Activated T-helper 2 cell treated with anti-CD3 and anti-CD28 coated beads, Interferon-gamma antibody, Interleukin-2, Interleukin-4, amounts not matched to agents 10 μg/mL and 5 μg/mL and 100 μg/mL, durations not matched to agents 14 hours and 24 hours and 36 hours (primary cell): ENCODE measurements around the gene COP1. TPM values are rescaled to one million over a fixed set of nuclear protein-coding genes. Genes with fewer than 3 reads are reported as not detected.
A peak's percentile ranks its signal among the peaks of the same experiment; 100 is the strongest.
"Not testable (repeated sequence)": the region's sequence is repeated elsewhere in the genome, so short reads cannot be mapped to it uniquely, and the experiment has no call there.

Source experiments
- DNase-seq: peaks from one replicate; pipeline ENCODE4 v3.0.0; 2021; ENCODE audit warnings: low spot score
- H3K27ac Mint-ChIP-seq: one replicate; pipeline ENCODE4 v1.8.0; 2021; ENCODE audit warnings: mixed read lengths
- H3K27me3 Mint-ChIP-seq: one replicate; pipeline ENCODE4 v1.8.0; 2021; ENCODE audit warnings: low read depth, mixed read lengths
- H3K36me3 Mint-ChIP-seq: one replicate; pipeline ENCODE4 v1.8.0; 2021; ENCODE audit warnings: low read depth, mixed read lengths
- H3K4me1 Mint-ChIP-seq: one replicate; pipeline ENCODE4 v1.8.0; 2021; ENCODE audit warnings: low read depth, mixed read lengths
- H3K4me3 Mint-ChIP-seq: one replicate; pipeline ENCODE4 v1.8.0; 2021; ENCODE audit warnings: low read depth, mild to moderate bottlenecking, moderate library complexity, mixed read lengths
- H3K9me3 Mint-ChIP-seq: one replicate; pipeline ENCODE4 v1.8.0; 2021; ENCODE audit warnings: mixed read lengths
- intact Hi-C: fragments of 100-400 bp; cut with micrococcal nuclease; formaldehyde crosslinking; loops from one replicate; pipeline ENCODE4 v1.15.1; 2023
- total RNA-seq: library from RNA; stranded (reverse); gene quantifications from 2 replicates; pipeline ENCODE4 v1.2.3, GENCODE V29; 2022

The COP1 gene
- total RNA-seq, 1 donor from 2014 or later: 47.5 TPM

- no peak overlapping the region for H3K4me3 Mint-ChIP-seq
- H3K4me1 Mint-ChIP-seq: peaks cover 3% of the 10 kb centered on the region
- H3K36me3 Mint-ChIP-seq: peaks cover 4% of the 10 kb centered on the region
- no peak overlapping the region for H3K27ac Mint-ChIP-seq
- intact Hi-C loops: no loop called here
- H3K9me3 Mint-ChIP-seq: no peaks in the 10 kb centered on the region
- peaks cover 9% of the 10 kb centered on the region for H3K27me3 Mint-ChIP-seq
- no peak for DNase-seq
These were observed 4.5 kb upstream of the COP1 start for GRCh38 chr1:176211396-176212165.

- DNase-seq: no peak
- peak overlapping the region; percentile 98 for H3K4me3 Mint-ChIP-seq
- peaks cover 19% of the 10 kb centered on the region for H3K4me1 Mint-ChIP-seq
- H3K27ac Mint-ChIP-seq: peak overlapping the region; percentile 100
- no peaks in the 10 kb centered on the region for H3K27me3 Mint-ChIP-seq
- no peaks in the 10 kb centered on the region for H3K9me3 Mint-ChIP-seq
- peaks cover 20% of the 10 kb centered on the region for H3K36me3 Mint-ChIP-seq
- intact Hi-C loops: no loop called here
These were observed 948 bp upstream of the COP1 start for GRCh38 chr1:176208034-176208433.

- Mint-ChIP-seq H3K36me3 (peaks cover 23% of the 10 kb centered on the region), H3K27ac (peak overlapping the region; percentile 95)
- no peak for DNase-seq
These were observed 803 bp downstream of the COP1 start for GRCh38 chr1:176206006-176206960.

GRCh38 chr1:176205332-176205914, 1.7 kb downstream of the COP1 start:
- Mint-ChIP-seq H3K9me3 (no peaks in the 10 kb centered on the region), H3K4me1 (peaks cover 27% of the 10 kb centered on the region), H3K4me3 (peak overlapping the region; percentile 99), H3K27me3 (no peaks in the 10 kb centered on the region), H3K27ac (peak overlapping the region; percentile 95), H3K36me3 (peaks cover 26% of the 10 kb centered on the region)
- no peak for DNase-seq
- intact Hi-C loops: loop anchor here (1.0 kb wide), 2 partner anchors 12 to 41 kb away; no protein-coding TSS in a partner anchor

More at GRCh38 chr1:176206006-176206960, 803 bp downstream of the COP1 start:
- no peaks in the 10 kb centered on the region for H3K9me3 Mint-ChIP-seq
- H3K4me1 Mint-ChIP-seq: peaks cover 25% of the 10 kb centered on the region
- intact Hi-C loops: no loop called here
- no peaks in the 10 kb centered on the region for H3K27me3 Mint-ChIP-seq
- H3K4me3 Mint-ChIP-seq: peak overlapping the region; percentile 99

GRCh38 chr1:176204655-176205054, 2.4 kb downstream of the COP1 start:
- Mint-ChIP-seq H3K36me3 (peaks cover 30% of the 10 kb centered on the region), H3K4me1 (peaks cover 30% of the 10 kb centered on the region), H3K4me3 (peak overlapping the region; percentile 99)
- H3K27me3 Mint-ChIP-seq, H3K9me3 Mint-ChIP-seq, H3K27ac Mint-ChIP-seq, DNase-seq: not testable (repeated sequence)
- intact Hi-C loops: loop anchor here (1.0 kb wide), 2 partner anchors 11 to 40 kb away; no protein-coding TSS in a partner anchor

- intact Hi-C loops: no loop called here
- H3K9me3 Mint-ChIP-seq: peaks cover under 1% of the 10 kb centered on the region
- H3K27ac Mint-ChIP-seq: no peak overlapping the region
- H3K4me1 Mint-ChIP-seq: peaks cover 32% of the 10 kb centered on the region
- H3K36me3 Mint-ChIP-seq: peaks cover 34% of the 10 kb centered on the region
- no peak for DNase-seq
- H3K4me3 Mint-ChIP-seq: no peak overlapping the region
- no peaks in the 10 kb centered on the region for H3K27me3 Mint-ChIP-seq
These were observed 3.4 kb downstream of the COP1 start for GRCh38 chr1:176203735-176204134.

GRCh38 chr1:176201568-176201967, 5.5 kb downstream of the COP1 start:
- peaks cover 4% of the 10 kb centered on the region for H3K9me3 Mint-ChIP-seq
- intact Hi-C loops: no loop called here
- no peak overlapping the region for H3K27ac Mint-ChIP-seq
- no peak overlapping the region for H3K4me3 Mint-ChIP-seq
- H3K4me1 Mint-ChIP-seq: peaks cover 39% of the 10 kb centered on the region
- H3K27me3 Mint-ChIP-seq: no peaks in the 10 kb centered on the region
- peaks cover 36% of the 10 kb centered on the region for H3K36me3 Mint-ChIP-seq
- DNase-seq: no peak

- intact Hi-C loops: no loop called here
- Mint-ChIP-seq H3K27ac (no peak overlapping the region), H3K4me1 (peaks cover 30% of the 10 kb centered on the region), H3K36me3 (peaks cover 28% of the 10 kb centered on the region), H3K4me3 (no peak overlapping the region), H3K27me3 (no peaks in the 10 kb centered on the region), H3K9me3 (peaks cover 4% of the 10 kb centered on the region)
- DNase-seq: no peak
These were observed 7.4 kb downstream of the COP1 start for GRCh38 chr1:176199707-176200106.

GRCh38 chr1:176198413-176198812, 8.7 kb downstream of the COP1 start:
- Mint-ChIP-seq H3K36me3 (peaks cover 24% of the 10 kb centered on the region), H3K4me1 (peaks cover 33% of the 10 kb centered on the region), H3K27me3 (no peaks in the 10 kb centered on the region), H3K4me3 (no peak overlapping the region), H3K27ac (no peak overlapping the region), H3K9me3 (peaks cover 11% of the 10 kb centered on the region)
- intact Hi-C loops: no loop called here
- DNase-seq: no peak

GRCh38 chr1:176196728-176197127, 10.4 kb downstream of the COP1 start:
- intact Hi-C loops: no loop called here
- Mint-ChIP-seq H3K27me3 (no peaks in the 10 kb centered on the region), H3K9me3 (peaks cover 11% of the 10 kb centered on the region), H3K27ac (no peak overlapping the region), H3K4me3 (no peak overlapping the region), H3K4me1 (peaks cover 41% of the 10 kb centered on the region), H3K36me3 (peaks cover 33% of the 10 kb centered on the region)
- no peak for DNase-seq

GRCh38 chr1:176195547-176195946, 11.5 kb downstream of the COP1 start:
- DNase-seq: no peak
- intact Hi-C loops: no loop called here
- Mint-ChIP-seq H3K9me3 (peaks cover 11% of the 10 kb centered on the region), H3K36me3 (peaks cover 32% of the 10 kb centered on the region), H3K27ac (no peak overlapping the region), H3K27me3 (no peaks in the 10 kb centered on the region), H3K4me3 (no peak overlapping the region), H3K4me1 (peaks cover 40% of the 10 kb centered on the region)

GRCh38 chr1:176193663-176194062, 13.4 kb downstream of the COP1 start:
- H3K36me3 Mint-ChIP-seq: peaks cover 33% of the 10 kb centered on the region
- intact Hi-C loops: loop anchor here (1.0 kb wide), 2 partner anchors 12 to 29 kb away; no protein-coding TSS in a partner anchor
- H3K27ac Mint-ChIP-seq: no peak overlapping the region
- DNase-seq: no peak
- H3K4me1 Mint-ChIP-seq: peaks cover 41% of the 10 kb centered on the region
- no peak overlapping the region for H3K4me3 Mint-ChIP-seq
- H3K27me3 Mint-ChIP-seq: no peaks in the 10 kb centered on the region
- peaks cover 10% of the 10 kb centered on the region for H3K9me3 Mint-ChIP-seq
